ENCODE results near the gene GRIA2. TPM values are rescaled to one million over a fixed set of nuclear protein-coding genes. Genes with fewer than 3 reads are reported as not detected.

GRIA2 gene
- total RNA-seq, 1 donor from 2014 or later: 3.0 TPM

GRCh38 chr4:157282019-157282418 is 61.5 kb downstream of the GRIA2 start:
- no peaks in the 10 kb centered on the region for H3K4me1 ChIP-seq
- no peak overlapping the region for H3K27ac ChIP-seq
- no peak for DNase-seq (ENCODE audit: low spot score in 2 of 2)
- intact Hi-C loops (cut with DNase I): no loop called here
- H3K4me3 ChIP-seq: no peak overlapping the region
- no peaks in the 10 kb centered on the region for H3K36me3 ChIP-seq
- no peak for TF ChIP-seq CTCF (IDR thresholded peaks at IDR 0.05)
- no peaks in the 10 kb centered on the region for H3K27me3 ChIP-seq
- H3K9me3 ChIP-seq: no peaks in the 10 kb centered on the region

- H3K4me3 ChIP-seq: no peak overlapping the region
These were observed 66.9 kb downstream of the GRIA2 start for GRCh38 chr4:157287445-157287844.

GRCh38 chr4:157290622-157291021 is 70.1 kb downstream of the GRIA2 start:
- no peak for DNase-seq (ENCODE audit: low spot score in 2 of 2)
- no peaks in the 10 kb centered on the region for H3K9me3 ChIP-seq
- intact Hi-C loops (cut with DNase I): no loop called here

More at GRCh38 chr4:157287445-157287844, 66.9 kb downstream of the GRIA2 start:
- H3K36me3 ChIP-seq: no peaks in the 10 kb centered on the region
- H3K4me1 ChIP-seq: no peaks in the 10 kb centered on the region
- no peak for TF ChIP-seq CTCF (IDR thresholded peaks at IDR 0.05)
- no peak overlapping the region for H3K27ac ChIP-seq
- no peaks in the 10 kb centered on the region for H3K9me3 ChIP-seq
- no peaks in the 10 kb centered on the region for H3K27me3 ChIP-seq
- intact Hi-C loops (cut with DNase I): no loop called here
- DNase-seq (ENCODE audit: low spot score in 2 of 2): no peak

GRCh38 chr4:157291071-157291470 is 70.5 kb downstream of the GRIA2 start:
- Histone ChIP-seq H3K36me3 (no peaks in the 10 kb centered on the region), H3K9me3 (no peaks in the 10 kb centered on the region), H3K27me3 (no peaks in the 10 kb centered on the region), H3K4me3 (no peak overlapping the region), H3K27ac (no peak overlapping the region), H3K4me1 (no peaks in the 10 kb centered on the region)
- intact Hi-C loops (cut with DNase I): no loop called here
- DNase-seq (ENCODE audit: low spot score in 2 of 2): no peak
- peak in 1 of 3 experiments; percentile 19 for TF ChIP-seq CTCF (IDR thresholded peaks at IDR 0.05)

More at GRCh38 chr4:157290622-157291021, 70.1 kb downstream of the GRIA2 start:
- TF ChIP-seq CTCF (IDR thresholded peaks at IDR 0.05): no peak
- H3K4me1 ChIP-seq: no peaks in the 10 kb centered on the region
- no peaks in the 10 kb centered on the region for H3K36me3 ChIP-seq
- no peaks in the 10 kb centered on the region for H3K27me3 ChIP-seq
- H3K27ac ChIP-seq: no peak overlapping the region
- H3K4me3 ChIP-seq: no peak overlapping the region

GRCh38 chr4:157293673-157294072 is 73.1 kb downstream of the GRIA2 start:
- DNase-seq (ENCODE audit: low spot score in 2 of 2): no peak
- intact Hi-C loops (cut with DNase I): no loop called here

More at GRCh38 chr4:157293673-157294072, 73.1 kb downstream of the GRIA2 start:
- Histone ChIP-seq H3K27me3 (no peaks in the 10 kb centered on the region), H3K4me3 (no peak overlapping the region), H3K36me3 (no peaks in the 10 kb centered on the region), H3K4me1 (no peaks in the 10 kb centered on the region), H3K9me3 (no peaks in the 10 kb centered on the region), H3K27ac (no peak overlapping the region)
- TF ChIP-seq CTCF (IDR thresholded peaks at IDR 0.05): no peak
